ENCODE results near the gene PAX8. TPM values are rescaled to one million over a fixed set of nuclear protein-coding genes. Genes with fewer than 3 reads are reported as not detected.

Gene PAX8
- total RNA-seq, 1 experiment from 2014 or later, result 0.15 TPM

GRCh38 chr2:113264713-113265403 lies 13.9 kb downstream of the PAX8 start:
- intact Hi-C loops (cut with micrococcal nuclease; ENCODE audit: unreplicated experiment), result no loop called here
- Histone ChIP-seq H3K36me3 (ENCODE audit: control insufficient read depth, insufficient read depth, low read length) (no peaks in the 10 kb centered on the region), H3K27ac (ENCODE audit: low read length) (no peak overlapping the region), H3K4me1 (ENCODE audit: control insufficient read depth, insufficient read depth, low read length) (no peaks in the 10 kb centered on the region), H3K4me3 (ENCODE audit: low read depth in 2 of 2, low read length in 2 of 2) (no peak overlapping the region), H3K27me3 (ENCODE audit: control insufficient read depth, insufficient read depth, low read length) (peaks cover 6% of the 10 kb centered on the region; the same call in 1 of the 2 replicates), H3K9me3 (ENCODE audit: control insufficient read depth, insufficient read depth, low read depth, low read length) (no peaks in the 10 kb centered on the region)
- ChIA-PET POLR2A (interaction anchor here (0.5 kb wide), 1 partner anchor 68 kb away, joined by 3 read pairs; no protein-coding TSS in a partner anchor), CTCF (no interaction called here)
- TF ChIP-seq TCF7L2 (IDR thresholded peaks at IDR 0.05; ENCODE audit: low read depth, low read length) (no peak), CTCF (IDR thresholded peaks at IDR 0.05) (no peak), POLR2AphosphoS5 (IDR thresholded peaks at IDR 0.05; ENCODE audit: low read depth, low read length) (no peak), SIN3A (IDR thresholded peaks at IDR 0.05; ENCODE audit: borderline replicate concordance, insufficient read depth, low read depth, low read length) (no peak), REST (IDR thresholded peaks at IDR 0.05; ENCODE audit: insufficient read depth in 1 of 2, low read depth in 2 of 2, low read length in 1 of 2) (no peak)
- DNase-seq (ENCODE audit: low read depth, low spot score) (no peak), ATAC-seq (no peak)
- in situ Hi-C loops (cut with HindIII; ENCODE audit: low pct_unique_long_range_greater_than_20kb, low sequenced_read_pairs), result no loop called here
- no TSS peak for BruUV-seq (replicated peaks)

- H3K4me1 ChIP-seq (ENCODE audit: control insufficient read depth, insufficient read depth, low read length), result no peaks in the 10 kb centered on the region
- POLR2A ChIA-PET, result no interaction called here
- intact Hi-C loops (cut with micrococcal nuclease; ENCODE audit: unreplicated experiment), result no loop called here
- H3K27me3 ChIP-seq (ENCODE audit: control insufficient read depth, insufficient read depth, low read length), result peaks cover 6% of the 10 kb centered on the region; the same call in 1 of the 2 replicates
- H3K9me3 ChIP-seq (ENCODE audit: control insufficient read depth, insufficient read depth, low read depth, low read length), result no peaks in the 10 kb centered on the region
- no peaks in the 10 kb centered on the region for H3K36me3 ChIP-seq (ENCODE audit: control insufficient read depth, insufficient read depth, low read length)
- TF ChIP-seq TCF7L2 (IDR thresholded peaks at IDR 0.05; ENCODE audit: low read depth, low read length) (no peak), POLR2AphosphoS5 (IDR thresholded peaks at IDR 0.05; ENCODE audit: low read depth, low read length) (no peak), SIN3A (IDR thresholded peaks at IDR 0.05; ENCODE audit: borderline replicate concordance, insufficient read depth, low read depth, low read length) (no peak), CTCF (IDR thresholded peaks at IDR 0.05) (no peak), REST (IDR thresholded peaks at IDR 0.05; ENCODE audit: insufficient read depth in 1 of 2, low read depth in 2 of 2, low read length in 1 of 2) (no peak)
- no peak overlapping the region for H3K4me3 ChIP-seq (ENCODE audit: low read depth in 2 of 2, low read length in 2 of 2)
- BruUV-seq (replicated peaks), result no TSS peak
- DNase-seq (ENCODE audit: low read depth, low spot score), result no peak
- H3K27ac ChIP-seq (ENCODE audit: low read length), result no peak overlapping the region
- ATAC-seq, result no peak
- CTCF ChIA-PET, result no interaction called here
- in situ Hi-C loops (cut with HindIII; ENCODE audit: low pct_unique_long_range_greater_than_20kb, low sequenced_read_pairs), result no loop called here
Observed at GRCh38 chr2:113263546-113263945, 15.2 kb downstream of the PAX8 start.

Data from Panc1 (cell line).